WI38 (cell line): ENCODE data around the gene TMEM168.

Experiments used
- H3K4me3 ChIP-seq: 2 replicates; pipeline ENCODE4 v1.5.1; 2011; ENCODE audit warnings: low read depth, mild to moderate bottlenecking, control low read depth, low read length
- CTCF ChIP-seq: IDR thresholded peaks from 2 replicates; pipeline ENCODE4 v1.5.1; 2012; ENCODE audit warnings: low read depth, mild to moderate bottlenecking, control low read depth, low read length

Gene TMEM168

GRCh38 chr7:112763298-112763697, 26.9 kb downstream of the TMEM168 start:
- no peak for TF ChIP-seq CTCF
- no peak overlapping the region for H3K4me3 ChIP-seq

GRCh38 chr7:112759905-112760304, 30.3 kb downstream of the TMEM168 start:
- no peak overlapping the region for H3K4me3 ChIP-seq
- TF ChIP-seq CTCF, result no peak

GRCh38 chr7:112757337-112757736, 32.9 kb downstream of the TMEM168 start:
- TF ChIP-seq CTCF, result no peak
- no peak overlapping the region for H3K4me3 ChIP-seq

- no peak for TF ChIP-seq CTCF
- no peak overlapping the region for H3K4me3 ChIP-seq
Observed at GRCh38 chr7:112753298-112753697, 36.9 kb downstream of the TMEM168 start.

- no peak overlapping the region for H3K4me3 ChIP-seq
- no peak for TF ChIP-seq CTCF
Observed at GRCh38 chr7:112752576-112752975, 37.6 kb downstream of the TMEM168 start.

- H3K4me3 ChIP-seq, result no peak overlapping the region
Observed at GRCh38 chr7:112749775-112750174, 40.4 kb downstream of the TMEM168 start.

GRCh38 chr7:112748381-112748780, 41.8 kb downstream of the TMEM168 start:
- TF ChIP-seq CTCF, result no peak
- no peak overlapping the region for H3K4me3 ChIP-seq

More at GRCh38 chr7:112749775-112750174, 40.4 kb downstream of the TMEM168 start:
- no peak for TF ChIP-seq CTCF
